Neutrophil (primary cell): ENCODE results near the gene SOX5.
"Not testable (repeated sequence)": the region's sequence is repeated elsewhere in the genome, so short reads cannot be mapped to it uniquely, and the experiment has no call there.

Source experiments
- H3K27ac ChIP-seq: fragments of 200-600 bp; sonication (generic); 2 replicates; pipeline ENCODE4 v1.5.1; 2016; ENCODE audit warnings: mild to moderate bottlenecking, moderate library complexity
- H3K27me3 ChIP-seq: fragments of 200-600 bp; sonication (generic); 2 replicates; pipeline ENCODE4 v1.6.0; 2016; ENCODE audit warnings: mild to moderate bottlenecking
- H3K36me3 ChIP-seq: fragments of 200-600 bp; sonication (generic); 2 replicates; pipeline ENCODE4 v1.5.1; 2017
- H3K4me1 ChIP-seq, 2 experiments: fragments of 200-600 bp in 1 of 2; sonication (generic) in 1 of 2; 1 replicate in 1 of 2; 2 replicates in 1 of 2; pipeline versions ENCODE4 v1.5.1 to v1.6.1; 2013 to 2016; ENCODE audit warnings: low read depth in 1 of 2, low read length in 1 of 2, mild to moderate bottlenecking in 1 of 2, moderate library complexity in 1 of 2; ENCODE audit not compliant: control insufficient read depth in 1 of 2, insufficient read depth in 1 of 2
- H3K4me3 ChIP-seq, 2 experiments: fragments of 200-600 bp in 1 of 2; sonication (generic) in 1 of 2; 1 replicate in 1 of 2; 2 replicates in 1 of 2; pipeline ENCODE4 v1.5.1; 2013 to 2016; ENCODE audit warnings: low read depth in 1 of 2, low read length in 1 of 2, mild to moderate bottlenecking in 1 of 2, moderate library complexity in 1 of 2
- H3K9me3 ChIP-seq: fragments of 200-600 bp; sonication (generic); 2 replicates; pipeline ENCODE4 v1.5.1; 2016
- TF ChIP-seq, protein P1 (sequence below): fragments of 200-600 bp; sonication (generic); IDR thresholded peaks from 2 replicates; pipeline ENCODE4 v1.5.1; 2016; ENCODE audit warnings: antibody characterized with exemption

The SOX5 gene

DNA sequence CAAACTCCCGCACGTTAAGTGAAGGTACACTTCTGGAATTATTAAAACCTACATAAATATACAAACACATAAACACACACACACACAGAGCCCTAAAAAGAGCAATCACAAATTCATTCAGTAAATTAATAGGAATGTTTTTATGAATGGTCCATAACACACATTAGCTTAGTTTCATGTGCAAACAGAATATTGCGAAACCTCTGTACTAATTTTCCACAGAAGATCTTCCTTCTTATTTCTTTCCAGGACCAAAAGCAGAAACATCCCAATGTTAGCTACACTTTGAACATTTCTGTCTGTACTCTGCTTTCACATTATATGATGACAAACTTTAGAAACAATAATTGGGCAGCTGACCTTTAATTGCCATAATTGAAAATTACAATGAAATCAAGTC, 101.6 kb downstream of the SOX5 start:
- TF ChIP-seq, protein P1, sequence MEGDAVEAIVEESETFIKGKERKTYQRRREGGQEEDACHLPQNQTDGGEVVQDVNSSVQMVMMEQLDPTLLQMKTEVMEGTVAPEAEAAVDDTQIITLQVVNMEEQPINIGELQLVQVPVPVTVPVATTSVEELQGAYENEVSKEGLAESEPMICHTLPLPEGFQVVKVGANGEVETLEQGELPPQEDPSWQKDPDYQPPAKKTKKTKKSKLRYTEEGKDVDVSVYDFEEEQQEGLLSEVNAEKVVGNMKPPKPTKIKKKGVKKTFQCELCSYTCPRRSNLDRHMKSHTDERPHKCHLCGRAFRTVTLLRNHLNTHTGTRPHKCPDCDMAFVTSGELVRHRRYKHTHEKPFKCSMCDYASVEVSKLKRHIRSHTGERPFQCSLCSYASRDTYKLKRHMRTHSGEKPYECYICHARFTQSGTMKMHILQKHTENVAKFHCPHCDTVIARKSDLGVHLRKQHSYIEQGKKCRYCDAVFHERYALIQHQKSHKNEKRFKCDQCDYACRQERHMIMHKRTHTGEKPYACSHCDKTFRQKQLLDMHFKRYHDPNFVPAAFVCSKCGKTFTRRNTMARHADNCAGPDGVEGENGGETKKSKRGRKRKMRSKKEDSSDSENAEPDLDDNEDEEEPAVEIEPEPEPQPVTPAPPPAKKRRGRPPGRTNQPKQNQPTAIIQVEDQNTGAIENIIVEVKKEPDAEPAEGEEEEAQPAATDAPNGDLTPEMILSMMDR = no peak
- H3K27me3 ChIP-seq = no peaks in the 10 kb centered on the region
- H3K4me1 ChIP-seq = no peaks in the 10 kb centered on the region
- H3K27ac ChIP-seq = no peak overlapping the region
- H3K4me3 ChIP-seq = no peak overlapping the region
- no peaks in the 10 kb centered on the region for H3K36me3 ChIP-seq
- H3K9me3 ChIP-seq = no peaks in the 10 kb centered on the region

DNA sequence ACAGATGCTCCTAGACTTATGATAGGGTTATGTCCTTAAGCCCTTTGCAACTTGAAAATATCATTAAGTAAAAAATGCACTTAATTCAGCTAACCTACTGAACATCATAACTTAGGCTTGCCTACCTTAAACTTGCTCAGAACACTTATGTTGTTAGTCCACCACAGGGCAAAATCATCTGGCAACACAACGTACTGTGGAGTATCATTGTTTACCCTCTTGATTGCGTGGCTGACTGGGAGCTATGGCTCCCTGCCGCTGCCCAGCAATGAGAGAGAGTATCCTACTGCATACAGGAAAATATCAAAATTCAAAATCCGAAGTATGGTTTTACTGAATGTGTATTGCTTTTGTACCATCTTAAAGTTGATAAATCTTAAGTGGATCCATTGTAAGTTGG, 105.5 kb downstream of the SOX5 start:
- Histone ChIP-seq H3K36me3 (no peaks in the 10 kb centered on the region), H3K4me1 (no peaks in the 10 kb centered on the region)

DNA sequence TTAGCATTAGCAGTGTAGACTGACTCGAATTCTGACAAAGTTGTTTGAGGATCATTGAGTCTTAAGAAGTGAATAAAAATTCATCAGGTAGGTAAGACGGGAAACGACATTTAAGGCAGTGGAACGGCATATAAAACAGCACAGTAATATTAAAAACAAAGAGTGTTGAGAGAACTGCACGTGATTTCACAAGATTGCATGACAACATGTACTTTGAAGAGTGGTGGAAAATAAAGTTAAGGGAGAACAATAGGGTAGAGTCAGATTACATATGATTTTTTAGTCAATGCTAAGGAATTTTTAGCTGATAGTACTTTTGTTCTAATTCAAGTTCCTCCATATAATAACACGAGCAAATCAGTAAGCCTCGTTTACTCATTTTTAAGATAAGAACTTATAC, 115.4 kb downstream of the SOX5 start:
- Histone ChIP-seq H3K27me3 (no peaks in the 10 kb centered on the region), H3K4me3 (no peak overlapping the region), H3K36me3 (no peaks in the 10 kb centered on the region), H3K9me3 (no peaks in the 10 kb centered on the region), H3K4me1 (no peaks in the 10 kb centered on the region), H3K27ac (no peak overlapping the region)
- TF ChIP-seq, protein P1 = no peak

More for the DNA sequence above, 105.5 kb downstream of the SOX5 start:
- no peak overlapping the region for H3K4me3 ChIP-seq
- no peaks in the 10 kb centered on the region for H3K9me3 ChIP-seq
- H3K27me3 ChIP-seq = no peaks in the 10 kb centered on the region
- H3K27ac ChIP-seq = no peak overlapping the region
- TF ChIP-seq, protein P1 = no peak

DNA sequence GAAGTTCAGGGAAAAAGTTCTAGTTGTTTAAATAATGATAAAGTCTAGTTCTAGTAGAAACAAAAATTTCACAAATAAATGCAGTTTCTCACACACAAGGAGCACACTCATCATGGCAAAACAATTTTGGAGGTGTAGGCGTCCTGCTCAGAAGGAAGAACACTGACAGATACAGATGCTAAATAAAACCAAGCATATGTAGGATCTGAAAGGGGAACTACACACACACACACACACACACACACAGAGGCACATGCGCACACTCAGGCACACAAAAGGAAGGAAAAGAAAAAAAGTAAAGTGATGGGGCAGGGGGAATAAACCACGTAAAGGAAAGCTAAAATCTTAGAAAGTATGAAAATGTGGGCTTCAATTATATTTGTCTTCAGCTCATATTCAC, 117.7 kb downstream of the SOX5 start:
- Histone ChIP-seq H3K27ac (no peak overlapping the region), H3K27me3 (no peaks in the 10 kb centered on the region), H3K36me3 (no peaks in the 10 kb centered on the region), H3K4me1 (no peaks in the 10 kb centered on the region), H3K4me3 (no peak overlapping the region), H3K9me3 (no peaks in the 10 kb centered on the region)
- TF ChIP-seq, protein P1 = no peak

DNA sequence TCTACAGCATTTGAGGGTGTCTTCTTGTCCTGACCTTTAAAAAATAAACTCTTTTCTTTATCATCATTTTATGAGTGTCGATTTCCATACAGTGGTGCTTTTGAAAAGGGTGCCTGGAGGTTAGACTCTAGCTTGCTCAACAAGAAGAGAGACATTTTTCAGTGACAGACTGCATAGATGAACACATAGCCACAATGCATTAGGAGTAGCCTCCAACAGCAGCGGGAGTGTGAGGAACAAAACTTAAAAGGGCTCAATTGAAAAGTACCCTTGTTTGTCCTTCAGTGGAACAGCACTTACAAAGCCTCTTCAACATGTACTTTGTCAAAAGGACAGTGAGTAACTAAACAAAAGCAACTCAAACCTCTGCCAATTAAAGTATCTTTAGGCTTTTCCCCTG, 119.3 kb downstream of the SOX5 start:
- H3K27me3 ChIP-seq = no peaks in the 10 kb centered on the region
- TF ChIP-seq, protein P1 = no peak
- no peak overlapping the region for H3K27ac ChIP-seq
- no peak overlapping the region for H3K4me3 ChIP-seq
- H3K36me3 ChIP-seq = no peaks in the 10 kb centered on the region
- no peaks in the 10 kb centered on the region for H3K4me1 ChIP-seq
- H3K9me3 ChIP-seq = no peaks in the 10 kb centered on the region

DNA sequence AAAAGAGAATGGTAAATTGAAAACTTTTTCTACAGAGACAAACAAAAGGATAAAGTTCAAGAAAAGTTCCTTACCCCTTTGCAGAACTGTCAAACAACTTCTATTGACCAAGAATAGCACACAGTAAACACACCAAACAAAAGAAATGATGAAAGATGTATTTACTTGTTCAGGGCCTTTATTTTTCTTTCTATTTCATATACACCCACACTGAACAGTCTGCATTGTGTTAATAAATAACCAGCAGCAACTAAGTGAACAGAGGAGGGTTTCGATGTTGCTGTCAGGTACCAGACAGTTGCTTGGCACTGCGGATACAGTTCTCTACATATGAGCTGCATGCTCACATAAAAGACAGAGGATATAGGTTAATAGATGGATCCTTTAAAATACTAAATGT, 122.1 kb downstream of the SOX5 start:
- Histone ChIP-seq H3K9me3 (no peaks in the 10 kb centered on the region), H3K27me3 (no peaks in the 10 kb centered on the region), H3K36me3 (no peaks in the 10 kb centered on the region), H3K27ac (no peak overlapping the region), H3K4me3 (no peak overlapping the region), H3K4me1 (no peaks in the 10 kb centered on the region)
- TF ChIP-seq, protein P1 = no peak

DNA sequence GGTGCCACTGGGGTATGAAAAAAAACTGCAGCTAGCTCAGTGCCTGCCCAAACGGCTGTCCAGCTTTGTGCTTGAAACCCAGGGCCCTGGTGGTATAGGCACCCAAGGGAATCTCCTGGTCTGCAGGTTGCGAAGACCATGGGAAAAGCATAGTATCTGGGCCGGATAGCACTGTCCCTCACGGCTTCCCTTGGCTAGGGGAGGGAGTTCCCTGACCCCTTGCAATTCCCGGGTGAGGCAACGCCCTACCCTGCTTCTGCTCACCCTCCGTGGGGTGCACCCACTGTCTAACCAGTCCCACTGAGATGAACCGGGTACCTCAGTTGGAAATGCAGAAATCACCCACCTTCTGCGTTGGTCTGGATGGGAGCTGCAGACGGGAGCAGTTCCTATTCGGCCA, 124.3 kb downstream of the SOX5 start:
- not testable (repeated sequence) for H3K4me1 ChIP-seq, H3K9me3 ChIP-seq, H3K27me3 ChIP-seq, H3K4me3 ChIP-seq, H3K36me3 ChIP-seq, H3K27ac ChIP-seq
